Suppressor macrophage treated with lipopolysaccharide for 1 hour (primary cell): ENCODE results near the gene PLEKHO2.

ENCODE experiments used
- DNase-seq, 3 donors: peaks; one replicate each; pipeline ENCODE4 v3.0.0-alpha.2; 2020 to 2022

Gene PLEKHO2

DNA sequence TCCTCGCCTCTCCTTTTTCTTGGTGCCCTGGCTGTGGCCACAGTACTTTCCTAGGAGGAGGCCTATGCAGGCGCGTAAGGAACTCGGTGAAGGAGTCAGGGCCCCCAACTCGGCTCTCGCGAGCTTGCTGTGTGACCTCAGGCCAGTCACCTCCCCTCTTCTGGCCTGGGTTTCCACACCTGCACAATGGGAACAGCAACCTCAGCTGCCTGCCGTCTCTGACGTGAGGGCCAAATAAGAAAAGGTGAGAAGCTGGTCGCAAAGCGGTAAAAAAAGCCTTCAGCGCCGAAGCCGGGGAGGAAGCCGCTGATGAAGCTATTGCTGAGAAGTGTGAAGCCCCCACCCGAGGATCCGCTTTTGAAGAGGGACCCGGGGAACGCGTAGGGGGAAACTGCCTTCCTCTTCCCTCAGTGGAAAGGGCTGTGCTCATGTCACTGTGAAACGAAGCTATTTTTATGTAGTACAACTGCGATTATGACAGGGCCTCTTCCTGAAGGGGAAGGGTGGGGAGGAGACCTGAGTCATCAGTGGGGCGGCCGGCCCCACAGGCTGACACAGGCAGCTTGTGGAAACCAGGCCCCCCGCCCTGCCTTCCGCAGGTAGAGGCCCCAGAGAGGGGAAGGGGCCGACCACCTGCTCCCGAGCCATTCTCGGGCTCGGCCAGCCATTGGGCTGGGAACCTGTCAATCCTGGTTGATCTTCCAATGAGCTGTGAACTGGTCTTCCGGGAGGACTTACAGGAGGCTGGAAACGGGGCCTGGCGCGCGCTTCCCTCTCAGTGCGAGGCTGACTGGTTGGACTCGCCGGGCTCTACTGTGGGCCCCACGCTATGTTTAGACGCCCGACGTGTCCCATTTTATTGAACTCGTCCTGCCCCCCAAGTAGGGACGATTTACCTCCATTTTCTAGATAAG is 52.0 kb downstream of the PLEKHO2 start:
- DNase-seq = peak; percentile 97 to 99 (median 97)

DNA sequence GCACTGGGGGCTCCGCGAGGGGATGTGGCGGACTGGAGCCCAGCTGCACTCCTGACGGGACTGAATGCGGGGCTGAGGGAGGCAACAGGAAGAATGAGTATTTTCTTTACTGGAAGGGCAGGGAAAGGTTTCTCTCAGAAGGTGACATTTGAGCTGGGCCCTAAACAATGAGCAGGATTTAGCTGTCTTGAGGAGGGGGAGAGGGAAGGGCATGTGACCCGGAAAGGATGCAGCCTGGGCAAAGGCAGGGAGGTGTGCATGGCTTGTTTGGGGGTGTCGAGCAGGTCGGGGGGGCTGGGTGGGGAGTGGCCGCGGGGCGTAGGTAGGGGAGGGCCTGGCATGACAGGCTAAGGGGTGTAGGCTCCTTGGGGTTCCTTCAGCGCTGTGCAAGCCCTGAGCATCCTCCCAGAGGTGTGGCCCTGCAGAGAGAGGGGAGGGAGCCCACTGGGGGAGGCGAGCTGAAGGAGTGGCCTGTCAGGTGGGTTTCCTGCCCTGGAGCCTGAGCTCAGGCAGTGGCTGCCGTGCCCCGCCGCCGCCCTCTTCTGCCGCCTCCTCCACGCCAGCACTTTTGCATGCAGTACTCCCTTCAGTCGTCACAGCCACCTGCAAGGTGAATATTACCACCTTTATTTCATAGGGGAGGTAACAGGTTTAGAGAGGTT is 52.8 kb downstream of the PLEKHO2 start:
- no peak for DNase-seq

DNA sequence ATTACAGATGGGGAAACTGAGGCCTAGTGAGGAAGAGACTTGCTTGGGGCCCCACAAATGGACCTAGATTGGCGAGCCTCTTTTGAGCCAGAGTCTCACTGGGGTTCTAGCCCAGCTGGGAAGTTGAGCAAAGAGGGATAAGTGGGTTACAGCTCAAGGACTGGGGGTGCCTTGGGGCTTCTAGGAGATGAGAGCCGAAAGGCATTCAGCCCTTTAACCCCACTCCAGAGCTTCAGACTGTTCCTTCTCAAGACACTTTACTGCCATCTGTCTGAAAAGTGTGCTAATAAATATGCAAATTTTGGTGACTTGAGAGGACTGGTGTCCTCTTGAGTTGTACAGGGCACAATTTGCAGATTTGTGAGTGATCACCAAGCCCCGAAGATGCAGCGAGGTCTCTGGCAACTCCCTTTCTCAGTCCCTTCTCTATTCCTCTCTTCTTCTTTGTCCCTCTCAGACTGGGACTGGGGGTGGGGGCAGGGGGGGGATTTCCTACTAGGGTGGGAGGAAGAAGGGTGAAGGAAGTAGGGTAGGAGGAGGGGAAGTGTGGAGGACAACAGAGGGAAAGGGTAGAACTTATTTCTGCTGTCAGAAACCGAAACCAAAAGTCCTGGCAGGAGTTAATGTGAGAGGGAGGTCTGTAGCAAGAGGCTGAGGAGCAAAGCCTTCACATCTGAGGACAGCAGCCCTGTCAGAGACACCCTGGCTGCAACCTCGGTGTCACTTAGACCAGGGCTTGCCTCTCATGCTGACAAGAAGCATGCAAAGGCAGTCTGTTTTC is 53.8 kb downstream of the PLEKHO2 start:
- peak; percentile 91 to 97 (median 94) for DNase-seq

DNA sequence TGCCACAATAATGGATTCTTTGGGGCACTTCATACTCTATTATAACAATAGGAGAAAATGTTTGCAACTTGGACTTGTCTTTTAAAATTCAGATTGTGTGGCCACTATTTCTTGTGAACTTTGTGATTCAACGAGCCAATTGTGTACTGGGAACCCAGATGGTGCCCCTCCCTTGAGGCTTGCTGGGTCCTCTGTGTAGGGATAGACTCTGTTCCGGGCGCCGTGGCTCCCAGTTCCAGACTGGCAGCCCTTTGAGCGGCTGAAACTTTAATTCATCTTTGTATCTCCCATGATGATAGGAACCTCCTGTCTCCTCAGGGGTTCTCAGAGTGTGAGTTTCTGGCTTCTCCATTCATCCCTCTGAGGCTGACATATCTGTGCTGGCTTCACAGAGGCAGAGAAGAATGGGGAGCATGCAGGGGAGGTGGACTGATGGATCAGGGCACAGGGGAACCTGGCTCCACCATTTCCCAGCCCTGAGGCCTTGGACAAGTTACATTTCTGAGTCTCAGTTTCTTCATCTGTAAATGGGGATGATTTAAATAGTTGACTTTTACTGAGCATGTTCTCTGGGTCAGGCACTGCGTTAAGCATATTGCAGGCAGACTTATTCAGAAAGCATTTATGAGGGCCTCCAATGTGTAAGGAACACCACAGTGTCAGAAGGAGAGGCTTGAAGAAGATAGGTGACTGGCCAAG is 54.8 kb downstream of the PLEKHO2 start:
- no peak for DNase-seq

DNA sequence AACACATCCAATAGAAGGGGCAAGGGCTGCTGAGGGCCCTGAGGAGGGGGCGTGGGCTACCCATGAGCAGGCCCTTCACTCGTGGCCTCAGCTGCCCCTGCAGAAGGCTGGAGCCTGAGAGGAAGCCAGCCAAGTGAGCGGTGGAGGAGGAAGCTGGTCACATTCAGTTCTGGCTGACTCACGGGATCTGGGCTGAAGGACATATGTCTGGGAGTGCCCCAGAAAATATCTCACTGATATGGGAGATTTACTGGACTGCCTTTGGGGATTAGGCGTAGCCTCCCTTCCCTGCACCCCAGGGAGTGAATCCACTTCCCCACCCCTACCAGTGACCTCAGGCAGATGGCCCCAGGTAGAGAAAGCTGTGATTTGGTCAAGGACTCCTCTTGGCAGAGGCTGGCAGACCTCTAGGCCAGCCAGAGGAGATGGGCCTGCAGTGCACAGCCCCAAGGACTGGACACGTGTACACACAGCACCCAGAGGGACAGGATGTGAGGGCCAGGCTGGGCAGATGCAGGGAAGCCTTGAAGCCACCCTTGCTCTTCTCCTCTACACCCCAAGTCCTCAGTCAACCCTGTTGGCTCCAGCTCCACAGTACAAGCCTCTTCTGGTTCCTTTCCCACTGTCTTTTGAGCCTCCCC is 55.8 kb downstream of the PLEKHO2 start:
- peak; percentile 88 to 92 (median 88) for DNase-seq

DNA sequence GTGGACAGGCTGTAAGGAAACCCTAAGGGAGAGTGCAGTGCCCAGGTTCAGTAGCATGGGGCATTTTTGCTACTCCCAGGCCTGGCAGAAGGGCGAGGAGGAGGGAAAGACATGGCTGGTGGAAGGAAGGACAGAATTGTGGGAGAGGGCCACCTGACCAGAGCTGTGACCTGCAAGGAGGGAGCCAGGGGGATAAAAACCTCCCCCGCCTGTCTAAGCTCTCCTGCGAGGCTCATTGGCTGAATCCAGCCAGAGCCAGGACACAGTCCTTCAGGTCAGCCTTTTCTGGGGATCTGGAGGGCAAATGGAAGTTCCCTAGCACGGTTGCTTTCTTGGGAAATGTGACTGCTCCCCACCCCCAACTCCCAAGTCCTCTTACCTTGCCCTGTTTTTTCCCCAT is 56.7 kb downstream of the PLEKHO2 start:
- no peak for DNase-seq

DNA sequence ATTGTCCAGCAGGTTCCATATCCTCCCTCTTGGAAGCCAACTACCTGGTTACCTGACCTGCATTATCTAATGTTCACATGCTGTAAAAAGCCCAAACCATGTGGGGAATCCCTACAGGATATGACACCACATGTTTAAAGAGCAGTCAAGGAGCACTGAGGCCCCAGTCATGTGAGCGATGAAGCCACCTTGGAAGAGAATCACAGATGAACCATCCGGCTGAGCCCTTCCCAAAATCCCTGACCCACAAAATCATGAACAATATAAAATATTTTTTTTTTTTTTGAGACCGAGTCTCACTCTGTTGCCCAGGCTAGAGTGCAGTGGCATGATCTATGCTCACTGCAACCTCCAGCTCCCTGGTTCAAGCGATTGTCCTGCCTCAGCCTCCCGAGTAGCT is 59.4 kb downstream of the PLEKHO2 start:
- DNase-seq = no peak

DNA sequence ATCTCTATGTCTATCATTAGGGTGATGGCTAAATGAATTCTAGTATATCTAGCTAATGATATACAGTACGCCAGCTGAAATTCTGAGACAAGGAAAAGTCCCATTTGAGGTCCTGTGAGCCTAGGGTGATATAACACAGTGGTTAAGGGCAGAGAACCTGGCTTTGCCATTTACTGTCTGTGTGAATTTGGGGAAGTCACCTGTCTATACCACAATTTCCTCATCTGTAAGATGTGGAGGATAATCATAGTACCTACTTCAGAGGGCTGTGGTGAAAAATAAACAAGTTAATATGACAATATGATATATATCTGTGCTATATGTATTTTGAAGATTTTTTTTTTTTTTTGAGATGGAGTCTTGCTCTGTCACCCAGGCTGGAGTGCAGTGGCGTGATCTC is 60.2 kb downstream of the PLEKHO2 start:
- no peak for DNase-seq

DNA sequence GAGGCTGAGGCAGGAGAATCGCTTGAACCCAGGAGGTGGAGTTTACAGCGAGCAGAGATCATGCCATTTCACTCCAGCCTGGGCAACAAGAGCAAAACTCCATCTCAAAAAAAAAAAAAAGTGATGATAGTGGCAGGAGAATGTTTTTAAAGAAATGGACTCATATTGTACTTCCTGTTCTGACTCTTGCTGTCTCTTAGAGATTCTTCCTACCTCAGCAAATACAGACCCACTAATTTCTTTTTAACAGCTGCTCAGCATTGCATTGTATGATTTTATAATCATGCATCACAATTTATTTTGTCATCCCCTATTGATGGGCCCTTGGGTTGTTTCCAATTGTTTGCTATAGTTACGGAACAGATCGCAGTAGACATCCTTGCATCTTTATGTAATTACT is 61.1 kb downstream of the PLEKHO2 start:
- DNase-seq = peak in 1 of 3 donors; percentile 41

DNA sequence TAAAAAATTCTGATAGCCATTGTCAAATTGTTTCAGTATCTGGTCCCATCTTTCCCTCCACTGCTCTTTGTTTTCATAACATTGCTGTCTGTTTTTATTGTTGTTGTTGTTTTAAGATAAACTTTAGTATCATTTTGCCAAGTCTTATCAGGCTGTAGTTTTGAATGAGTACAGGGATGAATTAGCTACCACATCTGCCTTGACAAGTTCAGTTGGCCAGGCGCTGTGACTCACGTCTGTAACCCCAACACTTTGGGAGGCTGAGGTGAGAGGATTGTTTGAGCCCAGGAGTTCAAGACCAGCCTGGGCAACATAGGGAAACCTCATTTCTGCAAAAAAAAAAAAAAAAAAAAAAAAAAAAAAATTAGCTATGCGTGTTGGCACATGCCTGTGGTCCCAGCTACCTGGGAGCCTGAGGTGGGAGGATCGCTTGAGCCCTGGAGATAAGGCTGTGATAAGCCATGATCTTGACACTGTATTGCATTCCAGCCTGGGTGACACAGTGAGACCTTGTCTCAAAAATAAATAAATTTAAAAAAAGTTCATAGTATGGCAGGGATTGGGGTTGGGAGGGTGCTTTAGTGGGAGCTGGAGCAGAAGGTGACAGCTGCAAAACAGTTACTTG is 61.7 kb downstream of the PLEKHO2 start:
- DNase-seq = no peak

DNA sequence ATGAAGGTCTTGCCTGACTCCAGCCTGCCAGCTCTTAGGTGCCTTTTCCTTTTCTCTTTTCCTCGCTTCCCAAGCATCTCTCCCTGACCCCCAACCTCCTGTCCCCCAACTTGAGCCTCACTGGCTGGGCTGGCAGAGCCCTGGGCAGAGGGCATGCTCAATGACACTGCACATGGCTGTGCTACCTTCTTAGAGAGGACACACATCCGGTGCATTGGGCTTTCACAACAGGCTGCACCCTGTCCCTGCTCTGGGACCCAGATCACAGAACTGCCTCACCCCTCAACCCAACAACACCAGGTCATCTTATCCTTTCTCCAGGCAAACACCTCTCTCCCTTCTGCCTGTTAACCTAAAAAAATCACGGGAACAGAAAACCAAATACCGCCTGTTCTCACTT is 62.5 kb downstream of the PLEKHO2 start:
- no peak for DNase-seq

DNA sequence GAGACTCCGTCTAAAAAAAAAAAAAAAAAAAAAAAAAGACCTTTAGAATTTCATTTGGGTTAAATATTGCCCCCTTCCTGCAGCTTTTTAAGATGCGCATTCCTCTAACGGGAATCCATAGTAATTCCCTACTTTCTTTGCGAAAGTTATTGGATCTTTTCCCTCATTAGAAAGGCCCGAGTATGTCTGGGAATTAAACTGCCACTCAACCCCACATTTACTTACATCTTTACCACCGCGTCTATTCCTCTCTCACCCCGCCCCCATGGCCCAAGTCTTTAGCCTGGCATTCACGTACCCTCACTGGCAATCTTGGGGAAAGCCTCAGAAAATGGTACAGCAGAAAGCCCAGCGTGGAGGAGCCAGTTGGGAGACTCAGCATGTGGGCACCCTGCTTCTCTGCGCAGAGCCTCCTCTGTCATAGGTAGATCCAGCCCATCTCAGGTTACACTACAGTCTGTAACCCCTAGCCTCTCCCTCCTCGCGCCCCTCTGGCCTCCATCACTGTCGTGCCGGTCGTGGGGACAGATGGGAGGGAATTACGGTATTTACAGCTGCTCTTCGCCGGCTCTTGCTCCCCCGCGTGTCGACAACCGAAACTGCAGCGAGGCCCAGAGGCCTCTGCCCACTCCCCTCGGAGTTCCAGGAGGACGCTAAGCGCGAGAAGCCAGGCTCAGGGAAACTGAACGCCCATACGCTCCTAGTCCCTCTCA is 63.6 kb downstream of the PLEKHO2 start:
- peak; percentile 84 to 90 (median 90) for DNase-seq

DNA sequence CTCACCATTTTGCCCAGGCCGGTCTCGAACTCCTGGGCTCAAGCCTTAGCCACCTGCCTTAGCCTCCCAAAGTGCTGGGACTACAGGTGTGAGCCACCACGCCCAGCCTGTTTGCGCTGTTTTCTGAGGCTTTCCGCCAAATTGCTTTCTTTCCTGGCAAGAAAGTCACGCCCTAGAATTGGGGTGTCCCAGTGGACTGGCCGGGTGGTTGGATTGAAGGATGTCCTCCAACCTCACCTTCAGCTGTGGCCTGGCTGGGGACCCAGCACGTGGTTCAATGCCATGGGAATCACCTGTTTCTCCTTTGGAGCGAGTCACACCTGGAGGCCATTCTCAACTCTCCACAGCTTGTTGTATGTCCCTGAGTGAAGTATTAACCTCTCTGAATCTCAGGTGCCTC is 64.2 kb downstream of the PLEKHO2 start:
- DNase-seq = no peak

DNA sequence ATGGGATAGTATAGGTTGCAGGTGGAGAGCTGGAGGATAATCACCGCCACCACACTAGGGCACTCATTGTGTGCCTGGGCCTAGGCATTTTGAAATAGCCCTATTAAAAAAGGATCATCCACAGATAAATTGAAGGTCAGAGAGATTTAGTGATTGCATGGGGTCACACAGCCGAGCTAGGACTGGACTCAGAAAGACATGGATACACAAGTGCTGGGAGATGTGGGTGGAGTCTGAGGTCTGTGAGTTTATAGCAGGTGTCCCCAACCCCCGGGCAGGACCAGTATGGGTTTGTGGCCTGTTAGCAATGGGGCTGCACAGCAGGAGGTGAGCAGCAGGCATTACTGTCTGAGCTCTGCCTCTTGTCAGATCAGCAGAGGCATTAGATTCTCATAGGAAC is 64.7 kb downstream of the PLEKHO2 start:
- no peak for DNase-seq

DNA sequence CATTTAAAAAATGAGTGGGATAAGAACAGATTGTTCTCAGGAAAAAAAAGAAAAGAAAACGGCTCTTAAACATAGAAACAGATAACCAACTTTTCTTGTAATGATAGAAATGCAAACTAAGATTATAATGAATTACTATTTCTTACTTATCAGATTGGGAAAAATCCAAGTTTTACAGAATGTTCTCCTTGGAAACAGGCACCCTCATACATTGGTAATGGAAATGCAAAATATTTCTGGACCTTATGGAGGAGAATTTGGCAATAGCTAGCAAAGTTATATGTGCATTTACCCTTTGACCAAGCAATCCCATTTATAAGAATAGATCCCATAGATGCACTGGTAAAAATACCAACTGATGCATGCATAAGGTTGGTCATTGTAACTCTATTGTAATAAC is 66.3 kb downstream of the PLEKHO2 start:
- no peak for DNase-seq

DNA sequence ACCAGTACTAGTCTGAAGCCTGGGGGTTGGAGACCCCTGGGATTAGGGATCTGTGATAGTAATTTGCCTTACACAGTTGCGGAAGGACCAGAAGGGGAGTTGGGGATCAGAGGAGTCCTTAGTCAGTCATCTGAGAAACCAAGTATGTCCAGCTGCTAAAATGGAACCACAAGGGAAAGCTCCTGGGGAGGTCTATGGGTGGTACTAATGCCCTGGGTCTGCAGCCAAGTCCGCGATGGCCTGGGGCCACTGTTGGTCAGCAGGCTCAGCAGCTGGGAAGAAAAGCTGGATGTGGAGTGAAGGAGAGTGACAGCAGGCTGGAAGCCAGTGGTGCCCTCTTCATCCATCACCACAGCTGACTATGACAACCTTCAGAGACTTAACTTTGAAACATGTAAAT is 67.8 kb downstream of the PLEKHO2 start:
- no peak for DNase-seq

DNA sequence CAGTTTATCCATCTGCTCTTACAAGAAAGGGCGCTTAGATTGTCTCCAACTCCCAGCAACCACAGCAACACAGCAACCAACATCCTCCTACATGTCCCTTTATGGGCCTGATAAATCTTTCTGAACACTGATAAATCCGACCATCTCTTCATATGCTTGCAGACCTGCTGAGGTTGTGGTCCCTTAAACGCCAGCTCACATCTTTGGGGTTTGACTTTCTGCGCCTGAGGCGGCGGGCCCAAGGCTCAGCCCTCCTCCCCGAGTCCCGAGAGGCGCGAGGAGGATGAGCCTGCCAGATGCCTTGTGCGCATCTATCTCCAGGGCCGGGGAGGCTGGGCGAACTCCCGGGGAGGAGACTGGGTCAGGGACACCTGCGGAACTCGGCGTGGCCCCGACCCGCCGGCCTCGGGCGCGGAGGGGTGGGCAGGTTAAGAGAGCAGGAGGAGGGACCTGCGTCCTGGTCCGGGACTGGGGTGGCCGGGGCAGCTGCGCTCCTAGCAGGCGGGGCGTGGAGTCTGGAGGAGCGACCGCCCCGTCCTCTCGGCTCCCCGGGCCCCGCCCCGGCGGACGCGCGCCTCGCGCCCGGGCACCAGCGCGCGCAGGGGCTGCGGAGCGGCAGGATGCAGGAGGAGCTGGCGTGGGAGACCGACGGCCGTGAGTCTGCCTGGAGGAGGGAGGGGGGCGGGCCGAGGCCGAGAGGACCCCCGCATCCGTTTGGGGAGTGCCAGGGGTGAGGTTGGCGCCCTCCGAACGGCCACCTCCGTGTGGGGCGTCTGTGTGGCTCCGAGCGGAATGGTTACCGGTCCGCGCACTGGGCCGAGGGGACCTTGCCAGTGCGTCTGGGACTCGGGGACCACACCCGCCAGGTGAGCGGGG is 69.8 kb downstream of the PLEKHO2 start, which contains the start of gene ANKDD1A:
Gene ANKDD1A (plus strand): TSS at position 592 of the 876 bp plus-strand sequence. CDS start 29 bp downstream, at position 621.
- peak; percentile 48 to 81 (median 65) for DNase-seq

DNA sequence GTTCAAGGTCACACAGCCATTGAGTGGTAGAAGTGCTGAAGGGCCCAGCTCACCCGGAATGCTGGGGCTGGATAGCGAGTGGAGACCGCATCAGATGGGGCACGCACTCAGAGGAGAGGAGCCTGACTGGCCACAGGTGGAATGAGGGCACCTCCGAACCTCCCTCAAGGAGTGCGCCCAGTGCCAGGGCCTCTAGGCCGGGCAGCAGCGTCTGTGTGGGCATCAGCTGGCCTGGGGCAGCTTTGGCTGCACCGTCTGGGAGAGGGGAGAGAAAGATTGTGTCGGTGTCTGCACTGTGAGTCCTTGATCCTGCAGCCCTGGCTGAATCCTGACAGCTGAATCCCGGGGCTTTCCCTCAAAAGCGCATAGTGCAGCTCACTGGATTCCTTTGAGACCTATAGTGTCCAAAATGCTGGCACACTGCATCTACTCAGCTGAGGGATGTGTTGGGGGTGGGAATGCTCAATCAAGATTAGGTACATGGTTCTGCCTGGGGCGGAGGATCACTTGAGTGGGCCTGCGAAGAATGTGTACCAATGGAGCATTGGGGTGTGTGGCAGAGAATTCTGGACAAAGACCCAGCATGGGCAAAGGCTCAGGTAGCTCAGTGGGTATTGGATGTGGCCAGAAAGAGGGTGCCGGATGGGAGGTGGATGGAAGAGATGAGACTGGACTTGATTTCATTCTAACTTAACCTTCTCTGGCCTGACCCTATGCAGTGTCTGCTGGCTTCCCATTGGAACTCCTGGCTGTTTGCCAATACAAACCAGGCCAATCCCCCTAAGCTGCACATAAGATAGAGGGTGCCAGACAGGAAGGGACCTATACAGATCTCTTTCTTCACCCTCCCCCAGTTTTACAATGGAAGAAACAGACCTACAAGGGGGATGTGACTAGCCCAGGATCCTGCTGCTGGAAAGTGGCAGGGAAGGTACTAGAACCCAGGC is 70.9 kb downstream of the PLEKHO2 start:
- no peak for DNase-seq
